ENCODE measurements around the gene UBAP1L. TPM values are rescaled to one million over a fixed set of nuclear protein-coding genes. Genes with fewer than 3 reads are reported as not detected.
"Not testable (repeated sequence)": the region's sequence is repeated elsewhere in the genome, so short reads cannot be mapped to it uniquely, and the experiment has no call there.

Gene UBAP1L
- total RNA-seq = 1 to 10 TPM; 2.3 to 3.2 TPM
- long read RNA-seq, partial matches to known transcripts = 0 of 1 reads
- long read RNA-seq, other reads (novel, unspliced or antisense) = 1 of 1 reads

GRCh38 chr15:65115086-65115485 lies at the start of gene UBAP1L:
Gene UBAP1L, minus strand, starts transcription at chr15:65115200. Its CDS starts 8,985 bp downstream, at chr15:65106215.
- ATAC-seq (peak; percentile 37), DNase-seq (no peak)
- intact Hi-C loops (cut with DNase I, micrococcal nuclease) = no loop called here

GRCh38 chr15:65164139-65164538 lies 49.1 kb upstream of the UBAP1L start:
- no peak for ATAC-seq
- no peak for DNase-seq
- intact Hi-C loops (cut with DNase I, micrococcal nuclease) = no loop called here

DNA sequence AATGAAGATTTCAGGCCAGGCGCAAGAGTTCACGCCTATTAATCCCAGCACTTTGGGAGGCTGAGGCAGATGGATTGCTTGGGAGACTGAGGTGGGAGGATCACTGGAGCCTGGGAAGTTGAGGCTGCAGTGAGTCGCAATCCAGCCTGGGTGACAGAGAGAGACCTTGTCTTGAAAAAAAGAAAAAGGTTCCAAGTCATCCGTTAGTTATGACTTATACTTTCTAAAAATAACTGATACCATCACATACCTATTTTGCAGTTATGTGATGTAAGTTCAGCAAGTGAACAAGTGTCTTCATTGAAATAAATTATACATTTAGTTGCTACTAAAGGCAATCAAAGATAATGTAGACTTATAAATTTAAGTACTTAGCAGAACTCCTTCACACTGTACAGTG lies 48.0 kb upstream of the UBAP1L start:
- intact Hi-C loops (cut with DNase I, micrococcal nuclease) = no loop called here
- ATAC-seq (no peak), DNase-seq (no peak)

DNA sequence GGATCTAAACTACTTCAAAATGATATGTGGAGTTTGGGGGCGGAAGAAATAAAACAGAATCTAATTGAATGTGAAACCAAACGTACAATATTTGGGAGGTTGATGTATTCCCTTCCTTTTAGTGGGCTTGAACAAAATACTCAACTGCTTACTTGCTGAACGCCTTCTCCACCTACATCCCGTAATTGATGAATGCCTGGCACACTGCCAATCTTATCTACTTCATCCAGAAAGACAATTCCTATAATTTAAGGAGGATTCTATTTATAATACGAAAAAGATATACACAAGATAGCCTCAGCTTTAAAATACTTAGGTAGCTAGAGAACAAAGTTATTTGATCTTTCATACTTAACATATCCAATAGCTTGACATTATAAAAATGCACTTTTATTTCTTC lies 41.7 kb upstream of the UBAP1L start:
- intact Hi-C loops (cut with DNase I, micrococcal nuclease) = no loop called here
- ATAC-seq (no peak), DNase-seq (no peak)

DNA sequence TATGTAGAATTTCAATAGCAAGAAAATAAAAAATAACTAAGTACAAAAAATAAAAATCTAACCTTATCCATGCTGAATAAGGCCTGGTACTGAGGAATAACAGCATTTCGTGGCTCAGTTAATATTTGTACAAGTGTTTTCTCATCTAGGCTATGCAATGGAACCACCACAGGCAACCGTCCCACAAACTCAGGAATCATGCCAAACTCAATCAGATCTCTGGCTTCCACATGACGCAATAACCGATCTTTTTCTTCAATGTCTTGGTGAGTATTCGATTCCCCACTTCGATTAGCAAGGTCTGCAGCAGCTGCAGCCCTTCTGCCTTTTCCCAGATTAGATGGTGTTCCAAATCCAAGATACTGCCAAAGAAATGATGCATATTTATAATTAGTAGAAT lies 39.7 kb upstream of the UBAP1L start:
- ATAC-seq (no peak), DNase-seq (no peak)
- intact Hi-C loops (cut with DNase I, micrococcal nuclease) = no loop called here

DNA sequence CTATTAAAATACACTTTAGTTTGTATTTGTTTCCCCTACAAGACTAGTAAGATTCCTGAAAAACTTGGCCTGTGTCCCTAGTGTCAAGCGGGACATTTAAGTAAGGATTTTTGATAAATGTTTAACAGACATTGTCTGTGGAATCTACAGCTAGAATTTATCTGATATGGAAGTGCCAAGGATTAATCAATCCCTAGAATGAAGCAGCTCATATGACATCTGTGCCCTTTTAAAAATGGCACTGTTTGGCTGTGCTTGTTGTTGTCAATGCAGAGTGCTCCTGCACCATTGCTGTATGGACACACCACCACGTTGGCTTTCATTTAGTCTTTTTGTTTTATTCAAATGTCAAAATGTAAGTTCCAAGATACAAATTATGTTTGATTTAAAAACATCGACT lies 32.9 kb upstream of the UBAP1L start:
- intact Hi-C loops (cut with DNase I, micrococcal nuclease) = no loop called here
- no peak for DNase-seq
- ATAC-seq = no peak

DNA sequence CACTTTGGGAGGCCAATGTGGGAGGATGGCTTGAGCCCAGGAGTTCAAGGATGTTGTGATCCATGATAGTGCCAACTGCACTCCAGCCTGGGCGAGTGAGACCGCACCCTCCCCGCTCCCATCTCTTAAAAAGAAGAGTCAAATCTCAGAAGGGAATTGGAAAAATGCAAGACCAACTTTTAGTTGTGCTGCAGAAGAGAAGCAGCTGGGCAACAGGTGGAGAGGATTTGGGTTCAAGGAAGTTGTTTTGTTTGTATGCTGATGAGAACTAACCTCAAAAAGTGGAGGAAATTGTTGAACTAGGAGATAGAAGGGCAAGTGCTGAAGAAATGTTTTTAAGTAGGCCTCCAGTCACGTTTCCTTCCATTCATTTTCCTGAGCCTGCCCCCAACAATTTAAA lies 31.4 kb upstream of the UBAP1L start:
- ATAC-seq (no peak), DNase-seq (no peak)
- intact Hi-C loops (cut with DNase I, micrococcal nuclease) = no loop called here

DNA sequence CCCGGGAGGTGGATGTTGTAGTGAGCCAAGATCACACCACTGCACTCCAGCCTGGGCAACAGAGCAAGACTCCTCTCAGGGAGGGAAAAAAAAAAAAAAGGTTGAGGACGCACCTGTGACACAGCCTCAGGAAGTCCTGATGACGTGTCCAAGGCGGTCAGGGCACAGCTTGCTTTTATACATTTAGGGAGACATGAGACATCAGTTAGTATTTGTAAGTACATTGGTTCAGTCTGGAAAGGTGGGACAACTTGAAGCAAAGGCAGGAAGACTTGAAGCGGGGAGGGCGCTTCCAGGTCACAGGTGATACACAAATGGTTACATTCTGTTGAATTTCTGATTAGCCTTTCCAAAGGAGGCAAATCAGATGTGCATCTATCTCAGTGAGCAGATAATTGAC lies 23.6 kb upstream of the UBAP1L start:
- DNase-seq; intact Hi-C loops (cut with DNase I, micrococcal nuclease); ATAC-seq: not testable (repeated sequence)

DNA sequence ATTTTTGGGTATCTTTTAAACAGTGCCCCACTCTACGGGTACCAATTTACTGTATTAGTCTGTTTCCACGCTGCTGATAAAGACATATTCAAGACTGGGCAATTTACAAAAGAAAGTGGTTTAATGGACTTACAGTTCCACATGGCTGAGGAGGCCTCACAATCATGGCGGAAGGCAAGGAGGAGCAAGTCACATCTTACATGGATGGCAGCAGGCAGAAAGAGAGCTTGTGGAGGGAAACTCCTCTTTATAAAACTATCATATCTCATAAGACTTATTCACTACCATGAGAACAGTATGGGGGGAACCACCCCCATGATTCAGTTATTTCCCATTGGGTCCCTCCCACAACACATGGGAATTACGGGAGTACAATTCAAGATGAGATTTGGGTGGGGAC lies 22.9 kb upstream of the UBAP1L start:
- ATAC-seq; intact Hi-C loops (cut with DNase I, micrococcal nuclease); DNase-seq: not testable (repeated sequence)

DNA sequence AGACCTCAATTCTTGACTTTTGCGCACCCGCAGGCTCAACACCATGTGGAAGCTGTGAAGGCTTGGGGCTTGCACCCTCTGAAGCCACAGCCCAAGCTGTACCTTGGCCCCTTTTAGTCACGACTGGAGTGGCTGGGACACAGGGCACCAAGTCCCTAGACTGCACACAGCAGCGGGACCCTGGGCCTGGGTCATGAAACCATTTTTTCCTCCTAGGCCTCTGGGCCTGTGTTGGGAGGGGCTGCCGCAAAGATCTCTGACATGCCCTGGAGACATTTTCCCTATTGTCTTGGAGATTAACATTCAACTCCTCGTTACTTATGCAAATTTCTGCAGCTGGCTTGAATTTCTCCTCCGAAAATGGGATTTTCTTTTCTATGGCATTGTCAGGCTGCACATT lies 22.1 kb upstream of the UBAP1L start:
- ATAC-seq; DNase-seq; intact Hi-C loops (cut with DNase I, micrococcal nuclease): not testable (repeated sequence)

- DNase-seq (no peak), ATAC-seq (no peak)
- intact Hi-C loops (cut with DNase I, micrococcal nuclease) = no loop called here
Measured at GRCh38 chr15:65134538-65134937, 19.5 kb upstream of the UBAP1L start.

- intact Hi-C loops (cut with DNase I, micrococcal nuclease) = no loop called here
- ATAC-seq = peak; percentile 86
- peak; percentile 89 to 92 for DNase-seq
Measured at GRCh38 chr15:65133548-65134200, 18.7 kb upstream of the UBAP1L start, which contains the start of gene PDCD7. Gene PDCD7, minus strand, starts transcription at chr15:65133808. Its CDS starts 27 bp downstream, at chr15:65133781.

DNA sequence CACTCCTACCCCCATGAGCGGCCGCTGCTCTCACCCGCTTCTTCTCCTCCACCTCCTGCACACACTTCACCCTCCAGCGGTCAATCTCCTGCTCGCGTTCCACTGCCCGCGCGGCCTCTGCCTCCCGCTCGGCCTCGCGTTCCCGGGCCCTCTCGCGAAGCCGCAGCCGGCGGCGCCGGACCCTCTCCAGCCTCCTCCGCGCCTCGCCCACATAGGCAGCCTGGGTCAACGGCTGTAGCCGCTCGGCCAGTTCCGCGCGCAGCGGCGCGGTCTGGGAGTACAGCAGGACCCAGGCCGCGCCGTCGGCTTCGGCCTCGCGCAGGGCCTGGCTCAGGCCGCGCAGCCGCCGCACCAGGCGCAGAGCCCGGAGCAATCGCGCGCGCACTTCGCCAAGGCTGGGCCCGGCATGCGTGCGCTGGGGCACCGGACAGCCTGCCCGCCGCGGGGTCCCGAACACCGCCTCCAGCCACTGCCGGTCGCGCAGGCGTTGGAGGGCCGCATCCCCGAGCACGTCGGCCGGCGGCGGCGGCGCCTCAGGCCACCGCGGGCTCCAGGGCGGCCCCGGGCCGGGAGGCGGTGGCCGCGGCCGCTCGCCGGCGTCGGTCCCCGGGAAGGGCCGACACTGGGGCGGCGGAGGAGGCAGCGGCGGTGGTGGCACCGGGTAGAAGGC lies 18.0 kb upstream of the UBAP1L start:
- DNase-seq = peak; percentile 29 to 54
- intact Hi-C loops (cut with DNase I, micrococcal nuclease) = no loop called here
- ATAC-seq = peak; percentile 75

DNA sequence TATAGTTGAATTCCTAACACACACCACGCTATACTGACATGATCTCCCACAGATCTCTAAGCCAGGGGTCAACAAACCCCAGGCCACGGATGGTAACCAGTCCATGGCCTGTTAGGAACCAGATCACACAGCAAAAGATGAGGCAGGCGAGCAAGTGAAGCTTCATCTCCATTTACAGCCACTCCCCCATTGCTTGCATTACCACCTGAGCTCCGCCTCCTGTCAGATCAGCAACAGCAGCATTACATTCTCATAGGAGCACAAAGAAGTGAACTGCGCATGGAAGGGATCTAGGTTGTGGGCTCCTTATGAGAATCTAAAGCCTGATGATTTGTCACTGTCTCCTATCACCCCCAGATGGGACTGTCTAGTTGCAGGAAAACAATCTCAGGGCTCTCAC lies 15.9 kb upstream of the UBAP1L start:
- DNase-seq (no peak), ATAC-seq (no peak)
- intact Hi-C loops (cut with DNase I, micrococcal nuclease) = no loop called here

DNA sequence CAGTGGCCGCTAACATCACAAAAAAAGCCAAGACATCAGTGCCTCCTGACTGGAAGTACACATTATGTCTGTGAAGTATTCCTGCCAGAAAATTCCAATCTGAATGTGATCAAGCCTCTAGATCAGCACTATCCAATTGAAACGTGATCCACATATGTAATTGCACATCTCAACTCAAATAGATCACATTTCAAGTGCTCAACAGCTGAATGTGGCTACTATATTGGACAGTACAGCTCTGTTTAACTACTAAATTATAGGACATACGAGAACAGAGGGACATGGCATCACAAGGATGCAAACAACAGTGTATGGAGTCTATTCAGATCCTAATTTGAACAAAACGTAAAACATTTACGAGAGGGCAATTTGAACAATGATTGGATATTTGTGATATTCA lies 542 bp upstream of the UBAP1L start:
- DNase-seq (no peak), ATAC-seq (no peak)
- intact Hi-C loops (cut with DNase I, micrococcal nuclease) = no loop called here

GRCh38 chr15:65110676-65111292 lies 4.2 kb downstream of the UBAP1L start:
- ATAC-seq (no peak), DNase-seq (no peak)
- intact Hi-C loops (cut with DNase I, micrococcal nuclease) = no loop called here

GRCh38 chr15:65106011-65106590 lies 8.9 kb downstream of the UBAP1L start:
- ATAC-seq = no peak
- no peak for DNase-seq
- intact Hi-C loops (cut with DNase I, micrococcal nuclease) = no loop called here

- ATAC-seq (no peak), DNase-seq (no peak)
- intact Hi-C loops (cut with DNase I, micrococcal nuclease) = no loop called here
Measured at GRCh38 chr15:65105038-65105437, 10.0 kb downstream of the UBAP1L start.

DNA sequence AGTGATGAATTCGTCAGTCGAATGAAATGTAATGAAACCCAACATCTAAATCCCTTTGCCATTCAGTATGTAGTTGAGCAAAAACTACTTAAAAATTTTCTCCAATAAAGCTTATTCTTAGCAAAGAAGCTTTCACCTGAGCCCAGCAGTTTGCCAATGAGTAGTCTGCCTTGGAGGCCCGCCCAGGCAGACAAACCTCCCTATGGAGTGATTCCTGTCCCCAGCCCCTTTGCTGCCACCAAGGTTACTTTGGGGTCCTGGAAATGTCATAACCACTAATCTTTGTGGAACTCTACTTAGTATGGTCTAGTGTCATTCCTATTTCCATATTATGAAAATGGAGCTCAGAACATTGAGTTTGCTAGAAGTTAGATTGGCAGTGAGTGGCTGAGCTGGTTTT lies 12.1 kb downstream of the UBAP1L start:
- DNase-seq (no peak), ATAC-seq (no peak)
- intact Hi-C loops (cut with DNase I, micrococcal nuclease) = no loop called here

Measured in left colon (tissue), 2 donors.